Osteocyte (in vitro differentiated cells): ENCODE measurements around the gene NSMF. TPM values are rescaled to one million over a fixed set of nuclear protein-coding genes. Genes with fewer than 3 reads are reported as not detected.

Source experiments
- DNase-seq: peaks from one replicate; pipeline ENCODE4 v3.0.0; 2021; ENCODE audit warnings: mixed read lengths; ENCODE audit not compliant: unreplicated experiment; ENCODE audit errors: extremely low spot score
- H3K27ac Mint-ChIP-seq: one replicate; pipeline ENCODE4 v1.8.0; 2021; ENCODE audit warnings: mild to moderate bottlenecking, mixed read lengths; ENCODE audit not compliant: unreplicated experiment
- H3K27me3 Mint-ChIP-seq: one replicate; pipeline ENCODE4 v1.8.0; 2021; ENCODE audit warnings: mixed read lengths; ENCODE audit not compliant: unreplicated experiment
- H3K36me3 Mint-ChIP-seq: one replicate; pipeline ENCODE4 v1.8.0; 2021; ENCODE audit warnings: mixed read lengths; ENCODE audit not compliant: unreplicated experiment
- H3K4me1 Mint-ChIP-seq: one replicate; pipeline ENCODE4 v1.8.0; 2021; ENCODE audit warnings: mixed read lengths; ENCODE audit not compliant: unreplicated experiment
- H3K4me3 Mint-ChIP-seq: one replicate; pipeline ENCODE4 v1.8.0; 2021; ENCODE audit warnings: mild to moderate bottlenecking, moderate library complexity, mixed read lengths; ENCODE audit not compliant: unreplicated experiment
- H3K9me3 Mint-ChIP-seq: one replicate; pipeline ENCODE4 v1.8.0; 2021; ENCODE audit warnings: mixed read lengths; ENCODE audit not compliant: unreplicated experiment
- microRNA-seq: library from miRNA; unstranded; fragments of <30 nt; microRNA quantifications from one replicate; pipeline ENCODE4 v1.1.0, GENCODE V29; 2020; ENCODE audit not compliant: unreplicated experiment
- total RNA-seq: library from RNA; stranded (reverse); gene quantifications from 2 replicates; pipeline ENCODE4 v1.2.1, GENCODE V29; 2021
- TF ChIP-seq, protein P1 (sequence below): fragments of 200-600 bp; sonication (generic); IDR thresholded peaks from 2 replicates; pipeline ENCODE4 v1.5.0; 2021; ENCODE audit warnings: antibody characterized with exemption, mild to moderate bottlenecking, moderate library complexity

NSMF gene
- total RNA-seq, 1 donor from 2014 or later = 103 TPM

DNA sequence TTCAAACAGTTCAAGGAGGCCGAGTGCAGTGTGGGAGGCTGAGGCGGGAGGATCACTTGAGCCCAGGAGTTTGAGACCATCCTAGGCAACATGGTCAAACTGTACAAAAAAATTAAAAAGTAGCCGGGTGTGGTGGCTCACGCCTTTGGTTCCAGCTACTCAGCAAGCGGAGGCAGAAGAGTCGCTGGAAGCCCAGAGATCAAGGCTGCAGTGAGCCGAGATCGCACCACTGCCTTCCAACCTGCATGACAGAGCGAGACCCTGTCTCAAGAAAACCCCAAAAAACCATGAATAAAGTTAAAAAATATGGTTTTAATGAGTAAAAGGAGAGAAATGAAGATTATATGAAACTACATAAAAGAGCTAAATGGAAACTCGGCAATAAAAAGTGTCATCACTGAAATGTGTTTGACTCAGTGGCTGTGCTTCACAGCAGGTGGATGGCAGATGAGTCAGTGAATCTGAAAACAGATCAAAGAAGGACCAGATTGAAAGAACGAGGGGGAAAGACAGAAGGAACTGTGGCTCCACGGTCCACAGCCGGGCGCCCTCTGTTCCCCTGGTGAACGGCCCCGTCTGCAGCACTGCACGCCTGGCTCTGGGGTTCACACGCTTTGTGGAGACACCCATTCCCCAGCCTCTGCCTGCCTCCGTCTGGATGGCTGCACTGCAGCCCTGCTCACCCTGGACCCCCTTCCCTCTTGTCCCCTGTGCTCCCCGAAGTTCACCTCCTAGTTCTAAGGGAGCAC, 61.3 kb downstream of the NSMF start:
- Mint-ChIP-seq H3K27ac (no peak overlapping the region), H3K4me1 (peaks cover 5% of the 10 kb centered on the region)
- TF ChIP-seq, protein P1, sequence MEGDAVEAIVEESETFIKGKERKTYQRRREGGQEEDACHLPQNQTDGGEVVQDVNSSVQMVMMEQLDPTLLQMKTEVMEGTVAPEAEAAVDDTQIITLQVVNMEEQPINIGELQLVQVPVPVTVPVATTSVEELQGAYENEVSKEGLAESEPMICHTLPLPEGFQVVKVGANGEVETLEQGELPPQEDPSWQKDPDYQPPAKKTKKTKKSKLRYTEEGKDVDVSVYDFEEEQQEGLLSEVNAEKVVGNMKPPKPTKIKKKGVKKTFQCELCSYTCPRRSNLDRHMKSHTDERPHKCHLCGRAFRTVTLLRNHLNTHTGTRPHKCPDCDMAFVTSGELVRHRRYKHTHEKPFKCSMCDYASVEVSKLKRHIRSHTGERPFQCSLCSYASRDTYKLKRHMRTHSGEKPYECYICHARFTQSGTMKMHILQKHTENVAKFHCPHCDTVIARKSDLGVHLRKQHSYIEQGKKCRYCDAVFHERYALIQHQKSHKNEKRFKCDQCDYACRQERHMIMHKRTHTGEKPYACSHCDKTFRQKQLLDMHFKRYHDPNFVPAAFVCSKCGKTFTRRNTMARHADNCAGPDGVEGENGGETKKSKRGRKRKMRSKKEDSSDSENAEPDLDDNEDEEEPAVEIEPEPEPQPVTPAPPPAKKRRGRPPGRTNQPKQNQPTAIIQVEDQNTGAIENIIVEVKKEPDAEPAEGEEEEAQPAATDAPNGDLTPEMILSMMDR = no peak

More for the DNA sequence above, 61.3 kb downstream of the NSMF start:
- no peak for DNase-seq
- no peaks in the 10 kb centered on the region for H3K27me3 Mint-ChIP-seq
- no peaks in the 10 kb centered on the region for H3K9me3 Mint-ChIP-seq
- peaks cover 12% of the 10 kb centered on the region for H3K36me3 Mint-ChIP-seq
- H3K4me3 Mint-ChIP-seq = no peak overlapping the region

Small RNAs within 50 kb of the gene (microRNA-seq; reads per million reads assigned to microRNA genes)
- 7.7 reads per million, percentile 8 among the genes with 10 or more reads in this experiment for gene MIR7114

Other genes with a start within 250 kb of the NSMF start
- gene RNF208, start 237.1 kb downstream of the NSMF start, total RNA-seq = 7.2 and 8.0 TPM in 2 replicates
- gene CYSRT1, start 234.2 kb downstream of the NSMF start, total RNA-seq = 1.5 and 1.7 TPM in 2 replicates
- gene RNF224, start 231.8 kb downstream of the NSMF start, total RNA-seq = not detected in 2 replicates
- not detected in 2 replicates for gene SLC34A3, start 228.4 kb downstream of the NSMF start, total RNA-seq
- gene TUBB4B, start 218.0 kb downstream of the NSMF start, total RNA-seq = 132 and 136 TPM in 2 replicates
- 0.50 and 0.78 TPM in 2 replicates for gene STPG3, start 208.0 kb downstream of the NSMF start, total RNA-seq
- gene NELFB, start 204.0 kb downstream of the NSMF start, total RNA-seq = 54.1 and 57.6 TPM in 2 replicates
- 1.2 and 1.9 TPM in 2 replicates for gene TOR4A, start 181.6 kb downstream of the NSMF start, total RNA-seq
- 1.8 and 2.1 TPM in 2 replicates for gene NRARP, start 157.1 kb downstream of the NSMF start, total RNA-seq
- gene EXD3, start 36.2 kb downstream of the NSMF start, total RNA-seq = 20.0 and 21.5 TPM in 2 replicates
- gene NOXA1, start 35.9 kb downstream of the NSMF start, total RNA-seq = 1.0 and 1.5 TPM in 2 replicates
- 0.16 and 0.24 TPM in 2 replicates for gene ENTPD8, start 18.0 kb downstream of the NSMF start, total RNA-seq
- gene PNPLA7, start 91.1 kb upstream of the NSMF start, total RNA-seq = 7.1 and 7.2 TPM in 2 replicates
- gene MRPL41, start 92.5 kb upstream of the NSMF start, total RNA-seq = 51.9 and 53.8 TPM in 2 replicates
- 37.3 and 39.5 TPM in 2 replicates for gene DPH7, start 119.6 kb upstream of the NSMF start, total RNA-seq
- 30.3 and 31.4 TPM in 2 replicates for gene ZMYND19, start 131.2 kb upstream of the NSMF start, total RNA-seq
- 28.7 and 30.2 TPM in 2 replicates for gene ARRDC1, start 146.4 kb upstream of the NSMF start, total RNA-seq
- gene EHMT1, start 159.7 kb upstream of the NSMF start, total RNA-seq = 88.6 and 93.3 TPM in 2 replicates